Trophoblast cell (in vitro differentiated cells and primary cell): ENCODE results near the gene PECR.
A peak's percentile ranks its signal among the peaks of the same experiment; 100 is the strongest.

ENCODE experiments used
- DNase-seq, 2 donors: peaks; one replicate each; pipeline ENCODE4 v3.0.0-alpha.2; 2016
- H2AFZ ChIP-seq: 2 replicates; pipeline ENCODE4 v1.6.1; 2013; ENCODE audit warnings: low read length, moderate library complexity, mild to moderate bottlenecking; ENCODE audit not compliant: insufficient read depth, poor library complexity
- H2AK5ac ChIP-seq: 2 replicates; pipeline ENCODE4 v1.6.1; 2013; ENCODE audit warnings: mild to moderate bottlenecking, low read length
- H2BK120ac ChIP-seq: 2 replicates; pipeline ENCODE4 v1.6.1; 2013; ENCODE audit warnings: low read length, mild to moderate bottlenecking, moderate library complexity; ENCODE audit not compliant: insufficient read depth, poor library complexity
- H2BK12ac ChIP-seq: 2 replicates; pipeline ENCODE4 v1.6.1; 2013; ENCODE audit warnings: mild to moderate bottlenecking, low read length, moderate library complexity
- H2BK5ac ChIP-seq: 2 replicates; pipeline ENCODE4 v1.6.1; 2013; ENCODE audit warnings: low read length, low read depth, moderate library complexity, mild to moderate bottlenecking; ENCODE audit not compliant: poor library complexity
- H3K14ac ChIP-seq: 2 replicates; pipeline ENCODE4 v1.6.1; 2013; ENCODE audit warnings: mild to moderate bottlenecking, low read length
- H3K18ac ChIP-seq: 2 replicates; pipeline ENCODE4 v1.6.1; 2013; ENCODE audit warnings: mild to moderate bottlenecking, low read length
- H3K23ac ChIP-seq: 2 replicates; pipeline ENCODE4 v1.6.1; 2013; ENCODE audit warnings: low read length
- H3K27ac ChIP-seq: 2 replicates; pipeline ENCODE4 v1.5.1; 2013; ENCODE audit warnings: low read depth, mild to moderate bottlenecking, inconsistent platforms, low read length, moderate library complexity
- H3K27me3 ChIP-seq: 2 replicates; pipeline ENCODE4 v1.6.1; 2013; ENCODE audit warnings: inconsistent platforms, mild to moderate bottlenecking, low read length, moderate library complexity; ENCODE audit not compliant: insufficient read depth
- H3K36me3 ChIP-seq, 2 experiments: 1 replicate in 1 of 2; 2 replicates in 1 of 2; pipeline ENCODE4 v1.6.1; 2013; ENCODE audit warnings: low read length in 2 of 2, mild to moderate bottlenecking in 2 of 2, moderate library complexity in 1 of 2; ENCODE audit not compliant: insufficient read depth in 2 of 2, control insufficient read depth in 1 of 2
- H3K4ac ChIP-seq: 2 replicates; pipeline ENCODE4 v1.6.1; 2013; ENCODE audit warnings: low read depth, mild to moderate bottlenecking, low read length, moderate library complexity
- H3K4me1 ChIP-seq, 2 experiments: 1 replicate in 1 of 2; 2 replicates in 1 of 2; pipeline ENCODE4 v1.6.1; 2013; ENCODE audit warnings: low read length in 2 of 2, mild to moderate bottlenecking in 2 of 2, moderate library complexity in 1 of 2; ENCODE audit not compliant: insufficient read depth in 2 of 2, control insufficient read depth in 1 of 2
- H3K4me2 ChIP-seq: 2 replicates; pipeline ENCODE4 v1.6.1; 2013; ENCODE audit warnings: inconsistent platforms, mild to moderate bottlenecking, low read length, moderate library complexity
- H3K4me3 ChIP-seq: 2 replicates; pipeline ENCODE4 v1.5.1; 2013; ENCODE audit warnings: mild to moderate bottlenecking, low read depth, low read length, inconsistent platforms
- H3K79me1 ChIP-seq: one replicate; pipeline ENCODE4 v1.6.1; 2013; ENCODE audit warnings: low read length
- H3K79me2 ChIP-seq: 2 replicates; pipeline ENCODE4 v1.6.1; 2013; ENCODE audit warnings: low read length, mild to moderate bottlenecking; ENCODE audit not compliant: control insufficient read depth, insufficient read depth, poor library complexity
- H3K9ac ChIP-seq: 2 replicates; pipeline ENCODE4 v1.6.1; 2013; ENCODE audit warnings: mild to moderate bottlenecking, low read length
- H3K9me3 ChIP-seq: 2 replicates; pipeline ENCODE4 v1.6.1; 2013; ENCODE audit warnings: low read depth, mild to moderate bottlenecking, control low read depth, inconsistent platforms, low read length; ENCODE audit not compliant: insufficient read depth
- H4K12ac ChIP-seq: 2 replicates; pipeline ENCODE4 v1.6.1; 2013; ENCODE audit warnings: low read depth, mild to moderate bottlenecking, low read length, moderate library complexity
- H4K8ac ChIP-seq: 2 replicates; pipeline ENCODE4 v1.6.1; 2013; ENCODE audit warnings: low read depth, mild to moderate bottlenecking, low read length, moderate library complexity
- H4K91ac ChIP-seq: one replicate; pipeline ENCODE4 v1.6.1; 2013; ENCODE audit warnings: low read depth, mild to moderate bottlenecking, low read length, moderate library complexity
- WGBS: extraction: QIAGEN DNeasy Blood & Tissue Kit; methylation state at CpG from one replicate; pipeline ENCODE4 v1.1.7; 2013; ENCODE audit warnings: missing lambda C conversion rate; ENCODE audit not compliant: insufficient read length, insufficient coverage; ENCODE audit errors: extremely low coverage; 5-methylcytosine and 5-hydroxymethylcytosine counted together

PECR gene

GRCh38 chr2:216094701-216095100, 13.1 kb upstream of the PECR start:
- Histone ChIP-seq H4K8ac (no peak overlapping the region), H3K4me3 (no peak overlapping the region), H2BK5ac (no peak overlapping the region), H2BK12ac (no peak overlapping the region), H3K27me3 (no peaks in the 10 kb centered on the region), H2BK120ac (no peak overlapping the region), H3K36me3 (no peaks in the 10 kb centered on the region), H3K23ac (no peak overlapping the region), H4K12ac (no peak overlapping the region), H3K18ac (no peak overlapping the region), H3K9ac (no peak overlapping the region), H3K79me1 (no peaks in the 10 kb centered on the region), H2AK5ac (no peak overlapping the region), H2AFZ (no peak overlapping the region), H3K79me2 (no peaks in the 10 kb centered on the region), H3K27ac (no peak overlapping the region), H3K4ac (no peak overlapping the region), H3K9me3 (peaks cover 2% of the 10 kb centered on the region), H3K4me1 (no peaks in the 10 kb centered on the region), H4K91ac (no peak overlapping the region), H3K14ac (no peak overlapping the region), H3K4me2 (no peak overlapping the region)
- DNase-seq = no peak
- WGBS = no CpG with 5 or more reads among the region's 3 CpGs

GRCh38 chr2:216092646-216093045, 11.0 kb upstream of the PECR start:
- no peak for DNase-seq

GRCh38 chr2:216090369-216090786, 8.8 kb upstream of the PECR start:
- H2AK5ac ChIP-seq = no peak overlapping the region
- no peaks in the 10 kb centered on the region for H3K79me1 ChIP-seq
- H3K27me3 ChIP-seq = no peaks in the 10 kb centered on the region
- H4K91ac ChIP-seq = no peak overlapping the region
- H3K14ac ChIP-seq = no peak overlapping the region
- no peak overlapping the region for H3K23ac ChIP-seq
- H3K18ac ChIP-seq = no peak overlapping the region
- no peak overlapping the region for H3K9ac ChIP-seq
- H3K4me1 ChIP-seq = no peaks in the 10 kb centered on the region
- no peak overlapping the region for H2BK12ac ChIP-seq
- no peak overlapping the region for H2BK5ac ChIP-seq
- peak in 1 of 2 donors; percentile 22 for DNase-seq
- no peak overlapping the region for H2AFZ ChIP-seq
- no peaks in the 10 kb centered on the region for H3K79me2 ChIP-seq
- no CpG with 5 or more reads among the region's 1 CpG for WGBS
- no peak overlapping the region for H2BK120ac ChIP-seq
- no peak overlapping the region for H3K27ac ChIP-seq
- no peak overlapping the region for H3K4me3 ChIP-seq
- no peak overlapping the region for H4K8ac ChIP-seq
- H3K4ac ChIP-seq = no peak overlapping the region
- H3K9me3 ChIP-seq = no peaks in the 10 kb centered on the region
- H3K4me2 ChIP-seq = no peak overlapping the region
- H4K12ac ChIP-seq = no peak overlapping the region
- no peaks in the 10 kb centered on the region for H3K36me3 ChIP-seq

More at GRCh38 chr2:216092646-216093045, 11.0 kb upstream of the PECR start:
- Histone ChIP-seq H3K79me1 (no peaks in the 10 kb centered on the region), H3K18ac (no peak overlapping the region), H2AK5ac (no peak overlapping the region), H3K4me2 (no peak overlapping the region), H2BK5ac (no peak overlapping the region), H3K23ac (no peak overlapping the region), H3K4ac (no peak overlapping the region), H3K36me3 (no peaks in the 10 kb centered on the region), H3K4me3 (no peak overlapping the region), H3K27me3 (no peaks in the 10 kb centered on the region), H2AFZ (no peak overlapping the region), H2BK120ac (no peak overlapping the region), H4K8ac (no peak overlapping the region), H3K4me1 (no peaks in the 10 kb centered on the region), H3K9me3 (no peaks in the 10 kb centered on the region), H3K27ac (no peak overlapping the region), H3K9ac (no peak overlapping the region), H3K14ac (no peak overlapping the region), H3K79me2 (no peaks in the 10 kb centered on the region), H4K12ac (no peak overlapping the region), H2BK12ac (no peak overlapping the region), H4K91ac (no peak overlapping the region)
- no CpG with 5 or more reads among the region's 2 CpGs for WGBS

- peaks cover 2% of the 10 kb centered on the region for H3K9me3 ChIP-seq
- WGBS = no CpG with 5 or more reads among the region's 2 CpGs
- H3K18ac ChIP-seq = no peak overlapping the region
- no peak for DNase-seq
- H3K79me1 ChIP-seq = peaks cover 3% of the 10 kb centered on the region
- H2AFZ ChIP-seq = no peak overlapping the region
- H3K4me2 ChIP-seq = no peak overlapping the region
- no peaks in the 10 kb centered on the region for H3K27me3 ChIP-seq
- H3K27ac ChIP-seq = no peak overlapping the region
- no peak overlapping the region for H2BK5ac ChIP-seq
- H2AK5ac ChIP-seq = no peak overlapping the region
- H2BK120ac ChIP-seq = no peak overlapping the region
- H3K23ac ChIP-seq = no peak overlapping the region
- H3K4me1 ChIP-seq = peaks cover 0 to 2% of the 10 kb centered on the region in 2 experiments
- H3K36me3 ChIP-seq = no peaks in the 10 kb centered on the region
- H3K9ac ChIP-seq = no peak overlapping the region
- H2BK12ac ChIP-seq = no peak overlapping the region
- no peak overlapping the region for H3K4ac ChIP-seq
- H3K79me2 ChIP-seq = no peaks in the 10 kb centered on the region
- no peak overlapping the region for H3K14ac ChIP-seq
- H4K8ac ChIP-seq = no peak overlapping the region
- no peak overlapping the region for H3K4me3 ChIP-seq
- no peak overlapping the region for H4K12ac ChIP-seq
- no peak overlapping the region for H4K91ac ChIP-seq
Measured at GRCh38 chr2:216086207-216086893, 4.7 kb upstream of the PECR start.
